BJ (cell line): Measurements from ENCODE around the gene CACNA2D3. TPM values are rescaled to one million over a fixed set of nuclear protein-coding genes. Genes with fewer than 3 reads are reported as not detected.

ENCODE experiments used
- CTCF ChIA-PET: fragments of 350-600 bp; formaldehyde crosslinking; extraction: SDS; loops from one replicate; lab custom pipeline; 2021; ENCODE audit warnings: antibody characterized with exemption, inconsistent platforms; lab: Yijun Ruan, JAX
- POLR2A ChIA-PET: fragments of 300-600 bp; sonication (Branson Sonifier 250); formaldehyde crosslinking; extraction: SDS; loops from one replicate; lab custom pipeline; 2021; ENCODE audit warnings: antibody characterized with exemption; lab: Charles Lee
- DNase-seq: peaks from one replicate; pipeline ENCODE4 v3.0.0-alpha.2; 2011; ENCODE audit warnings: low read depth
- H3K27me3 ChIP-seq: 2 replicates; pipeline ENCODE4 v1.6.0; 2011; ENCODE audit warnings: low read length; ENCODE audit not compliant: control insufficient read depth, insufficient read depth
- H3K36me3 ChIP-seq: 2 replicates; pipeline ENCODE4 v1.5.1; 2011; ENCODE audit warnings: low read length; ENCODE audit not compliant: control insufficient read depth, insufficient read depth
- H3K4me3 ChIP-seq: 2 replicates; pipeline ENCODE4 v1.5.1; 2011; ENCODE audit warnings: low read depth, mild to moderate bottlenecking, control low read depth, low read length
- polyA plus RNA-seq: library from polyadenylated mRNA; depleted of rRNA; stranded (reverse); fragments of >200 nt; gene quantifications from 2 replicates; pipeline ENCODE4 v1.2.3, GENCODE V29; 2011
- TF ChIP-seq, protein P1 (sequence below): IDR thresholded peaks from 2 replicates; pipeline ENCODE4 v1.5.1; 2011; ENCODE audit warnings: low read depth, mild to moderate bottlenecking, control low read depth, inconsistent platforms, low read length, moderate library complexity; ENCODE audit not compliant: insufficient read depth

The CACNA2D3 gene
- polyA plus RNA-seq, 1 experiment, result 0.56 TPM

DNA sequence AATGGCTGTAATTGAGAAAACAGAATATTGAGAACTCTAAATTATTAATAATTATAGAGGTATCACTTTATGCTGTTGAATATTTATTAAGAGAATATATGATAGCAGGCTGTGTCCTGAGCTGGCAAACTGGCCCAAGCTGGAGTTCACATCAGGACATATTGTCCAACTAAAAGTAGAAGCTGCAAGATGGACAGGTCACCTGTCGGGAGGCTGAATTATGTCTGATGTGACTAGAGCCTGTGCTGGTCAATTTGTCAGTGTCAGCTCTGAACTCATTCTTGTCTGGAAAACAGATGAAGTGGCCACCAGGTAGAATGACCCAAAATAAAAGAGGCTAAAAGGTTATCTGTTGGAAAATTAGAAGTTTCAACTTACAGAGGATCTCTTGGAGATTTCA is 413.3 kb downstream of the CACNA2D3 start:
- TF ChIP-seq, protein P1, sequence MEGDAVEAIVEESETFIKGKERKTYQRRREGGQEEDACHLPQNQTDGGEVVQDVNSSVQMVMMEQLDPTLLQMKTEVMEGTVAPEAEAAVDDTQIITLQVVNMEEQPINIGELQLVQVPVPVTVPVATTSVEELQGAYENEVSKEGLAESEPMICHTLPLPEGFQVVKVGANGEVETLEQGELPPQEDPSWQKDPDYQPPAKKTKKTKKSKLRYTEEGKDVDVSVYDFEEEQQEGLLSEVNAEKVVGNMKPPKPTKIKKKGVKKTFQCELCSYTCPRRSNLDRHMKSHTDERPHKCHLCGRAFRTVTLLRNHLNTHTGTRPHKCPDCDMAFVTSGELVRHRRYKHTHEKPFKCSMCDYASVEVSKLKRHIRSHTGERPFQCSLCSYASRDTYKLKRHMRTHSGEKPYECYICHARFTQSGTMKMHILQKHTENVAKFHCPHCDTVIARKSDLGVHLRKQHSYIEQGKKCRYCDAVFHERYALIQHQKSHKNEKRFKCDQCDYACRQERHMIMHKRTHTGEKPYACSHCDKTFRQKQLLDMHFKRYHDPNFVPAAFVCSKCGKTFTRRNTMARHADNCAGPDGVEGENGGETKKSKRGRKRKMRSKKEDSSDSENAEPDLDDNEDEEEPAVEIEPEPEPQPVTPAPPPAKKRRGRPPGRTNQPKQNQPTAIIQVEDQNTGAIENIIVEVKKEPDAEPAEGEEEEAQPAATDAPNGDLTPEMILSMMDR, result no peak
- CTCF ChIA-PET, result no interaction called here
- Histone ChIP-seq H3K36me3 (no peaks in the 10 kb centered on the region), H3K27me3 (no peaks in the 10 kb centered on the region), H3K4me3 (no peak overlapping the region)
- POLR2A ChIA-PET, result no interaction called here
- no peak for DNase-seq

DNA sequence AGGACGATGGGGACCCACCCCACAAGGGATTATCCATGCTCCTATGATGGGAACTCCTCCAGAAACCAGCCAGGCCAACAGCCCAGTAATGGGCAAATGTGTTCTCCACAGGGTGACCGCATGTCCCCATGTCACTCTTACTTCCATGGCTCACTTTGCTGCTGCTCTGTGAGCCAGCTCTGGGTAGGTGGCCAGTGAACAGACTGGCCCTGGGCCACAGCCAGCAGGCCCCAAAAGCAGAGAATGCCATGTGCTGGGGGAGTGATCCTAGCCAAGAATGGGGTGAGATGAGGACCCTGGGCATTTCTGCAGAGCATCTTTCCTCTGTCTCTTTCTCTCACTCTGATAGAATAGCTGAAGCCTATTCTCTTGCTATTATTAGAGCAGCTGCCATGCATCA is 414.1 kb downstream of the CACNA2D3 start:
- ChIA-PET CTCF (no interaction called here), POLR2A (no interaction called here)
- Histone ChIP-seq H3K27me3 (no peaks in the 10 kb centered on the region), H3K36me3 (no peaks in the 10 kb centered on the region), H3K4me3 (no peak overlapping the region)
- DNase-seq, result no peak
- TF ChIP-seq, protein P1, result no peak

DNA sequence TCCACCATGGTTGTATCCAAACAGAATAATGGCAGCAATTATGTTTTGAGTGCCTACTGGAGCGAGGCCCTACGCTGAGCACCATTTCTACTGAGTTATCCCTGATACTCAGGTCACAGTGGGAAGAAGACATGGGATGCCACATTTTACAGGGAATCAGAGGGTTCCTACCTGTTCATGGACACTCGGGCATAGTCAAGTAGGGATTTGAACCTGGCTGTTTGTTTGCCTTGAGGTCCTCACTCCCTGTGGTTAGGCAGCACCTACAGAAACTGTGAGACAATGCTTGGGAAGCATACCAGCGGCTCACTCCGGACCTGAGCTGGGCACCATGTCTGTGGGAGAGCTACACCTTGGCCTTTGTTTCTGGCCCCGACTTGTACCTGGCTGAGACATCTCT is 415.2 kb downstream of the CACNA2D3 start:
- CTCF ChIA-PET, result no interaction called here
- POLR2A ChIA-PET, result no interaction called here
- no peak for DNase-seq
- TF ChIP-seq, protein P1, result no peak
- no peaks in the 10 kb centered on the region for H3K36me3 ChIP-seq
- H3K4me3 ChIP-seq, result no peak overlapping the region
- no peaks in the 10 kb centered on the region for H3K27me3 ChIP-seq

DNA sequence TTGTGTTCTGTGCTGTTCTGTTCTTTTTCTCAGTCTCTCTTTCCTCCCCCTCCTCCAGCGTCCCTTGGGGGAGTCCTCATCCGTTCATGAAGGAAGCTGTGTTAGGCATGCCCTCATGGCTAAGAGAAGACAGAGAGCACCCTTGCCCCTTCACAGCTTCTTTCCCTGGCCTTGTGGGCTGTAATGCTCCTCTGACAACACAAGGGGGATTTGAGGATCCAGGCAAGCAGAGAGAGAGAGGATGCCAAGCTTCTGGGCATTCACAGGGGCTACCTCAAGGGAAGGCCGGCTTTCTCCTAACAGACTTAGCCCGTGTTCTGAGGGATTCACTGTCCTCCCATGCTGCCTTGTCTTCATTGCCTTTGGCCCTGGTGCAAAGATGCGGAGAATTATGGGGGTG is 416.0 kb downstream of the CACNA2D3 start:
- ChIA-PET CTCF (no interaction called here), POLR2A (no interaction called here)
- DNase-seq, result no peak
- Histone ChIP-seq H3K27me3 (no peaks in the 10 kb centered on the region), H3K36me3 (no peaks in the 10 kb centered on the region), H3K4me3 (no peak overlapping the region)
- TF ChIP-seq, protein P1, result no peak

DNA sequence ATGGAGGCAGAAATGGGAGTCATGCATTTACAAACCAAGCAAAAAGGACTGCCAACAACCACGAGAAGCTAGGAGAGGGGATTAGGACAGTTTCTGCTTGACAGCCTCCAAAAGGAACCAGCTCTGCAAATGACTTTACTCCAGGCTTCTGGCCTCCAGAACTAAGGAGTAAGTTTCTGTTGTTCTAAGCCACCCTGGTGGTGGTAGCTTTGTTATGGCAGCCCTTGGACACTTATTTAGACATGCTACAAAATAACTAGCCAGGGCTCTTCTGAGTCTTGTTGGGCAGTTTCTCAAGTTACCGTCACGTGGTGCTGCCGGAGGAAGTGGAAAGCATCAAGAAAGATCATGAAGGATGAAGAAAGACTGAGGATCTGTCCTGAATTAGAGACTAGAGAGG is 419.0 kb downstream of the CACNA2D3 start:
- TF ChIP-seq, protein P1, result no peak
- CTCF ChIA-PET, result no interaction called here
- POLR2A ChIA-PET, result no interaction called here
- DNase-seq, result no peak
- Histone ChIP-seq H3K36me3 (no peaks in the 10 kb centered on the region), H3K4me3 (no peak overlapping the region), H3K27me3 (no peaks in the 10 kb centered on the region)
